ENCODE data around the gene RGS7BP.

The RGS7BP gene

DNA sequence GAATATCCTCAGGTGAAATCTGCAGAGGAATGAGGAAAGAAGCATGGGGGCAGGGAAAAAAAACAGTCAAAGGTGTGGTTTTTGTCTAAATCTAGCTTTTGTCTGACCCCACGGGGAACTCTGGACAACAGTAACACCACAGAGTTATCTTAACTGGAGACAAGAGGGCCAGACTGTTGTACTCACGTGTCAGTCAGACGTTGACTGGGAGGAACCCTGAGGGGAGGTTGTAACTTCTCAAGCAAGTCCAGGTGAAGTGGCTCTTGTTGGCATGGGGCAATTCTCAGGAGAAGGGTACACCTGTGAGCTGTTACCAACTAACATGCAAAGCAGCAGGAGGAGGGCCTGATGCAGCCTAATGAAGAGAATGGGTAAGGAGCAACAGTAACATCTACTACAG lies 140.4 kb downstream of the RGS7BP start:
- TF ChIP-seq, protein P1, sequence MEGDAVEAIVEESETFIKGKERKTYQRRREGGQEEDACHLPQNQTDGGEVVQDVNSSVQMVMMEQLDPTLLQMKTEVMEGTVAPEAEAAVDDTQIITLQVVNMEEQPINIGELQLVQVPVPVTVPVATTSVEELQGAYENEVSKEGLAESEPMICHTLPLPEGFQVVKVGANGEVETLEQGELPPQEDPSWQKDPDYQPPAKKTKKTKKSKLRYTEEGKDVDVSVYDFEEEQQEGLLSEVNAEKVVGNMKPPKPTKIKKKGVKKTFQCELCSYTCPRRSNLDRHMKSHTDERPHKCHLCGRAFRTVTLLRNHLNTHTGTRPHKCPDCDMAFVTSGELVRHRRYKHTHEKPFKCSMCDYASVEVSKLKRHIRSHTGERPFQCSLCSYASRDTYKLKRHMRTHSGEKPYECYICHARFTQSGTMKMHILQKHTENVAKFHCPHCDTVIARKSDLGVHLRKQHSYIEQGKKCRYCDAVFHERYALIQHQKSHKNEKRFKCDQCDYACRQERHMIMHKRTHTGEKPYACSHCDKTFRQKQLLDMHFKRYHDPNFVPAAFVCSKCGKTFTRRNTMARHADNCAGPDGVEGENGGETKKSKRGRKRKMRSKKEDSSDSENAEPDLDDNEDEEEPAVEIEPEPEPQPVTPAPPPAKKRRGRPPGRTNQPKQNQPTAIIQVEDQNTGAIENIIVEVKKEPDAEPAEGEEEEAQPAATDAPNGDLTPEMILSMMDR (IDR thresholded peaks at IDR 0.05): no peak
- no peak for TF ChIP-seq ZFX (IDR thresholded peaks at IDR 0.05; ENCODE audit: borderline replicate concordance)
- H3K27ac ChIP-seq: no peak overlapping the region

DNA sequence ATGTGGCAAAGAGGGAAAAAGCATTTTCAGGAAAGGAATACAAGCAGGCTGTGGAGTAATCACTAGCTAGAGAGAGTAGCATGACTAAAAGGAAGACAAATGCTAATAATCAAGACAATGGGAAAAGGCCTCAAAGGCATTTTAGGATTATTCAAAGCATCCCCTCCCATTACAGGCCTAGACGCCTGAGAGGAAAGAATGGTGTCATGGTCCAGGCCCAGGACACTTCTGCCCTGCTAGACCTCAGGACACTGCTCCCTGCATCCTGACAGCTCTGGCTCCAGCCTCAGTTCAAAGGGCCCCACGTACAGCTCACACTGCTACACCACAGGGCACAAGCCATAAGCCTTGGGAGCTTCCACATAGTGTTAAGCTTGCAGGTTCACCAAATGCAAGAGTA lies 143.7 kb downstream of the RGS7BP start:
- no peak overlapping the region for H3K27ac ChIP-seq
- TF ChIP-seq, protein P1 (IDR thresholded peaks at IDR 0.05): no peak
- TF ChIP-seq ZFX (IDR thresholded peaks at IDR 0.05; ENCODE audit: borderline replicate concordance): no peak

- TF ChIP-seq ZFX (IDR thresholded peaks at IDR 0.05; ENCODE audit: borderline replicate concordance): no peak
- TF ChIP-seq, protein P1 (IDR thresholded peaks at IDR 0.05): no peak
- H3K27ac ChIP-seq: peak overlapping the region; percentile 58
Measured at GRCh38 chr5:64653766-64654560, 148.1 kb downstream of the RGS7BP start.

GRCh38 chr5:64654561-64654938 lies 148.7 kb downstream of the RGS7BP start:
- H3K27ac ChIP-seq: peak overlapping the region; percentile 58
- TF ChIP-seq ZFX (IDR thresholded peaks at IDR 0.05; ENCODE audit: borderline replicate concordance): no peak
- TF ChIP-seq, protein P1 (IDR thresholded peaks at IDR 0.05): no peak

GRCh38 chr5:64655596-64655995 lies 149.8 kb downstream of the RGS7BP start:
- no peak for TF ChIP-seq ZFX (IDR thresholded peaks at IDR 0.05; ENCODE audit: borderline replicate concordance)
- TF ChIP-seq, protein P1 (IDR thresholded peaks at IDR 0.05): no peak
- H3K27ac ChIP-seq: no peak overlapping the region

- H3K27ac ChIP-seq: no peak overlapping the region
- TF ChIP-seq, protein P1 (IDR thresholded peaks at IDR 0.05): no peak
- TF ChIP-seq ZFX (IDR thresholded peaks at IDR 0.05; ENCODE audit: borderline replicate concordance): no peak
Measured at GRCh38 chr5:64659289-64659688, 153.5 kb downstream of the RGS7BP start.
